Measurements from ENCODE around the gene MAP2. TPM values are rescaled to one million over a fixed set of nuclear protein-coding genes. Genes with fewer than 3 reads are reported as not detected.
A peak's percentile ranks its signal among the peaks of the same experiment; 100 is the strongest.

Gene MAP2
- 10 to 100 TPM in 2 of 3 donors, 1 to 10 TPM in 1; 8.2 to 18.6 (median 11.5) TPM for total RNA-seq

- Histone ChIP-seq H3K36me3 (no peaks in the 10 kb centered on the region), H3K27me3 (no peaks in the 10 kb centered on the region), H3K27ac (peak within 1 kb of the TSS; percentile 75 to 77), H3K4me1 (no peaks in the 10 kb centered on the region), H3K9me3 (no peaks in the 10 kb centered on the region), H3K4me3 (peak within 1 kb of the TSS; percentile 57 to 71 (median 71))
- TF ChIP-seq CTCF (IDR thresholded peaks at IDR 0.05) = peak in 2 of 3 donors; percentile 47 to 96
- TF ChIP-seq POLR2AphosphoS5 (IDR thresholded peaks at IDR 0.05) = no peak
- intact Hi-C loops (cut with DNase I; ENCODE audit: low total_unique reads) = no loop called here
- peak; percentile 76 to 82 for DNase-seq (ENCODE audit: low spot score in 2 of 2)
These were observed at the start of gene MAP2 for GRCh38 chr2:209423562-209424198. Gene MAP2, plus strand, starts transcription at chr2:209424047. Its CDS starts 229,124 bp downstream, at chr2:209653171.

- Histone ChIP-seq H3K4me3 (no peak overlapping the region), H3K36me3 (no peaks in the 10 kb centered on the region), H3K4me1 (no peaks in the 10 kb centered on the region), H3K27ac (no peak overlapping the region), H3K9me3 (peaks cover 0 to 8% of the 10 kb centered on the region in 2 donors), H3K27me3 (no peaks in the 10 kb centered on the region)
- intact Hi-C loops (cut with DNase I; ENCODE audit: low total_unique reads) = no loop called here
- TF ChIP-seq POLR2AphosphoS5 (IDR thresholded peaks at IDR 0.05) (no peak), POLR2A (IDR thresholded peaks at IDR 0.05) (no peak), CTCF (IDR thresholded peaks at IDR 0.05) (no peak)
- no peak for DNase-seq (ENCODE audit: low spot score in 2 of 2)
These were observed 47.2 kb upstream of the MAP2 start for GRCh38 chr2:209376686-209377085.

- no peaks in the 10 kb centered on the region for H3K9me3 ChIP-seq
- no peak overlapping the region for H3K4me3 ChIP-seq
- H3K27ac ChIP-seq = no peak overlapping the region
- H3K27me3 ChIP-seq = no peaks in the 10 kb centered on the region
- no peaks in the 10 kb centered on the region for H3K4me1 ChIP-seq
- TF ChIP-seq POLR2AphosphoS5 (IDR thresholded peaks at IDR 0.05) (no peak), POLR2A (IDR thresholded peaks at IDR 0.05) (no peak), CTCF (IDR thresholded peaks at IDR 0.05) (no peak)
- no peaks in the 10 kb centered on the region for H3K36me3 ChIP-seq
- no peak for DNase-seq (ENCODE audit: low spot score in 2 of 2)
- intact Hi-C loops (cut with DNase I; ENCODE audit: low total_unique reads) = no loop called here
These were observed 43.6 kb upstream of the MAP2 start for GRCh38 chr2:209380293-209380692.

- intact Hi-C loops (cut with DNase I; ENCODE audit: low total_unique reads) = no loop called here
- TF ChIP-seq CTCF (IDR thresholded peaks at IDR 0.05) = no peak
- TF ChIP-seq POLR2AphosphoS5 (IDR thresholded peaks at IDR 0.05) = no peak
- TF ChIP-seq POLR2A (IDR thresholded peaks at IDR 0.05) = no peak
- H3K4me1 ChIP-seq = no peaks in the 10 kb centered on the region
These were observed 42.8 kb upstream of the MAP2 start for GRCh38 chr2:209381091-209381490.

GRCh38 chr2:209382775-209383174, 41.1 kb upstream of the MAP2 start:
- Histone ChIP-seq H3K9me3 (no peaks in the 10 kb centered on the region), H3K27me3 (no peaks in the 10 kb centered on the region), H3K27ac (no peak overlapping the region), H3K36me3 (no peaks in the 10 kb centered on the region), H3K4me1 (no peaks in the 10 kb centered on the region), H3K4me3 (no peak overlapping the region)
- TF ChIP-seq CTCF (IDR thresholded peaks at IDR 0.05) (no peak), POLR2AphosphoS5 (IDR thresholded peaks at IDR 0.05) (no peak), POLR2A (IDR thresholded peaks at IDR 0.05) (no peak)
- intact Hi-C loops (cut with DNase I; ENCODE audit: low total_unique reads) = no loop called here
- DNase-seq (ENCODE audit: low spot score in 2 of 2) = no peak

More at GRCh38 chr2:209381091-209381490, 42.8 kb upstream of the MAP2 start:
- no peaks in the 10 kb centered on the region for H3K27me3 ChIP-seq
- no peak overlapping the region for H3K4me3 ChIP-seq
- DNase-seq (ENCODE audit: low spot score in 2 of 2) = no peak
- H3K27ac ChIP-seq = no peak overlapping the region
- H3K36me3 ChIP-seq = no peaks in the 10 kb centered on the region
- no peaks in the 10 kb centered on the region for H3K9me3 ChIP-seq
